ENCODE data around the gene PODXL2. TPM values are rescaled to one million over a fixed set of nuclear protein-coding genes. Genes with fewer than 3 reads are reported as not detected.

The PODXL2 gene
- total RNA-seq, 1 experiment from 2014 or later, result 55.3 TPM

- no peak for DNase-seq (ENCODE audit: low read depth)
These were observed 578 bp upstream of the PODXL2 start for GRCh38 chr3:127628426-127628787.

DNA sequence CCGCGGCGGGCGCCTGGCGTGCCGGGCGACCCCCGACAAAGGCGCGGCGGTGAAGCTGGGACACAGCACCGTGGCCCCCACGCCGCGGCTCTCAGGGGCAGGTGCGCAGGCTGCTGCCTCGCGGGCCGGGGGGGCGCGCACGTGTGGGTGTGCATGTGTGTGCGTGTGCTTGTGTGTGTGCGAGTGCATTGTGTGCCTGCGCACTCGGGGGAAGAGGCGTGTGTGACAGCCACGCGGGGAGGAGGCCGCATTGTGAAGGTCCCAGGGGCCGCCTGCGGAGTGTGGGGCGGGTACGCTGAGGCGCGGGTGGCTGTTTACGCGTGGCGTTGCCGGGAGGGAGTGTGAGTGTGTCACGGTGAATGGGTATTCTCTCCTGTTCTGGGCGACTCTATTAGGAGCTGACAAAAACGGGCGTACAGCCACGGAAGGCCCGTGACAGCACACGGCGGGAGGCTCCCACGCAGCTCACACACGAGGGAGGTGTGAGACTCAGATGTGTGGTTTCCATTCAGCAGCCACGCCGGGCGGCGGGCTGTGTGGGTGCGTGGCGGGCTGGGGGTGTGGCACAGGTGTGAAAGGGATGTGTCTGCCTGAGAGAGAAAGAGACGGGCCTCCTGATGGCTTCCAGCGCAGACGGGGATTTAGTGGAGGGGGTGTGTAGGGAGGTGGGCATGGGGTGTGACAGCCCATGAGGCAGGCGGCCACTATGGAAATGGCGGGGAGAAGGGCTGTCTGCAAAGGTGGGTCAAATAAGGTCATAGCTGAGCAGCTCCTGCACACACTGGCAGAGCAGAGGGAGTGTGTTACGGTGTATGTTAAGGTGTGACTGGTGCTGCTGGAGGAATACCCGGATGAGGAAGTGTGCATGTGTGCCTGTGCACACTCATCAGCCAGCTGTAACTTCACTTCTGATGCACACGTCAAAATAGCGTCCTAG lies 750 bp downstream of the PODXL2 start:
- DNase-seq (ENCODE audit: low read depth), result peak; percentile 31

DNA sequence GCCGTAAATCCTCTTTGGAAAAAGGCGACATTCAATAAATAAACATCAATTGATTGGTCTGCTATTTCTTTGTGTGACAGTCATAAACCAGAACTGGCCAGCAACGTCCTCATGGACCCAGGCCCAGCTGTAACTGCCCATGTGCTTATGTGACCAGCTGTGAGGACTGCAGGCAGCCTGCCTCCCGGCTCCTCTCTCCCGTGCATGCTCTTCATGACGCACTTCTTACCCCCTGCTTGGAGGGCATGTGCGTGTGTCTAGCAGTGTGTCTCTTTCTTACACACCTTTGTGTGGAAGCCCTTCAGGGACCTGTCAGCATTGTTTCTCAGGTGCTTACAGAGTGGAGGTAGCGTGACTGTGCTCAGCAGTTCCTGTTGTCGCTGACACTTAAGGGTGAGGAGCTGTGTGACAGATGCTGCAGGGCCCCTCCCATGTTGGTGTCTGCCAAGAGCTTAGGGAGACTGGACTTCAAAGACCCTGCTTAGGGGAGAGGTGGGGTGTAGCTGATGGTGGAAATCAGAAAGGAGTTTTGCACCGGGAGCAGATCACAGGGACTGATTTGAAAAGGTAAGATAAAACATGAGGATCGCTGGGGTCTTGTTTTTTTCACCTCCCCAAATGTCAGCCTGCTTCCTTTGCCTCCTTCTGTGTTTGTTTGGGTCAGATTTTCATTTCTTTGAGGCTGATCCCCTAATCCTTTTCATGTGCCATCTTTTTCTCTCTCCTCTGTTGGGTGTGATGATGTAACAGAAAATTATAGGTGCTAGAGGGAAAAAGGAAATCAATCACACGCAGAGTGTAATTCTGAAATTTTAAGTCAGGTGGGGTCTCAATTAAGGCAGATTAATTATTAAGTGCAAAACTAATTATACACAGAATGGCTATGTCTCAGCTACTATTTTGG lies 2.1 kb downstream of the PODXL2 start:
- no peak for DNase-seq (ENCODE audit: low read depth)

- no peak for DNase-seq (ENCODE audit: low read depth)
These were observed 3.2 kb downstream of the PODXL2 start for GRCh38 chr3:127632035-127632820.

DNA sequence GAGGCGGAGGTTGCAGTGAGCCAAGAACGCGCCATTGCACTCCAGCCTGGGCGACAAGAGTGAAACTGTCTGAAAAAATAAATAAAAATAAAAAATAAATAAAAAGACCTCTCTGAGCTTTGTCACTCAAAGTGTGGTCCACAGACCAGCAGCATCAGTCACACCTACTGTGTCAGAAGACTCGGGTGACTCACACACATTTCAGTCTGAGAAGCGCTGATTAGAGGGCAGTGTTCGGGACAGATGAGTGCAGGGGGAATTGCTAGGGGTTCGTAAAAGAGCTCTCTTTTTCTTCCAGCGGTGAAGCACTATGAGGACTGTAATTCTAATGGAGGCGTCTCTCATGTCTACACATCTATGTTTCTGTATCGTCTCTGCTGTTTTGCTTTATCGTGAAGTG lies 5.7 kb downstream of the PODXL2 start:
- DNase-seq (ENCODE audit: low read depth), result peak; percentile 36

DNA sequence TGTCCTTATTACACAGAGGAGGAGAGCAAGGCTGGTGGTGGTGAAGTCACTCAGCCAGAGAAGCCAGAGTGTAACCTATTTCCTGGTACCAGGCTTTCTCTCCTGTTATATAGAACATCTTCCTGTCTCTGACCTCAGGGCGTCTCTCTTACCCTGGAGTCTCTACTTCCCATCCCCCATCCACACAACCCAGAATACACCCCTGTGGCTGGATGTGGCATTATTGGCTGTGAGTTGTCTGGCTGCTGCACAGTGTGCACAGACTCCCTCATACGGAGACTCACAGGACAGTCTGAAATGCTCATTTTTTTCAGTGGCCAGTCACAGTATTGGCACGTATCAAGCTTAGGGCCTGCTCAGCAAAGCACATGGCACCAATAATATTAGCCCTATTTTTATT lies 8.6 kb downstream of the PODXL2 start:
- DNase-seq (ENCODE audit: low read depth), result peak; percentile 57

- no peak for DNase-seq (ENCODE audit: low read depth)
These were observed 9.0 kb downstream of the PODXL2 start for GRCh38 chr3:127637971-127638370.

GRCh38 chr3:127639173-127640041 lies 10.4 kb downstream of the PODXL2 start:
- DNase-seq (ENCODE audit: low read depth), result peak; percentile 35

DNA sequence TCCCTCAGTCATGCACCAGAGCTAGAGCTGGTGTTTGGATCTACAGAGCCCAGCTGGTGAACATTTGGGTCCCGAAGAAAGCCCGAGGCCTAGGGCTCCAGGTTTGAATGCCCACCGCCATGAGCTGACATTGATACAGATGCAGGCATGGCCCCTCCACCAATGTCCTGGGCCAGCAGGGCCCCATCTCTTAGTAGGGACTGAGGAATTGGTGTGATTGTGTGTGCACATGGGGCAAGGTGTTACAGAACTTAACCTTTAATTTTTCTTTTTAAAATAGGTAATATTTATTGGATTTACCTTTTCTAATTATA lies 11.0 kb downstream of the PODXL2 start:
- no peak for DNase-seq (ENCODE audit: low read depth)

- no peak for DNase-seq (ENCODE audit: low read depth)
These were observed 15.8 kb downstream of the PODXL2 start for GRCh38 chr3:127644641-127645370.

- no peak for DNase-seq (ENCODE audit: low read depth)
These were observed 16.5 kb downstream of the PODXL2 start for GRCh38 chr3:127645371-127646015.

DNA sequence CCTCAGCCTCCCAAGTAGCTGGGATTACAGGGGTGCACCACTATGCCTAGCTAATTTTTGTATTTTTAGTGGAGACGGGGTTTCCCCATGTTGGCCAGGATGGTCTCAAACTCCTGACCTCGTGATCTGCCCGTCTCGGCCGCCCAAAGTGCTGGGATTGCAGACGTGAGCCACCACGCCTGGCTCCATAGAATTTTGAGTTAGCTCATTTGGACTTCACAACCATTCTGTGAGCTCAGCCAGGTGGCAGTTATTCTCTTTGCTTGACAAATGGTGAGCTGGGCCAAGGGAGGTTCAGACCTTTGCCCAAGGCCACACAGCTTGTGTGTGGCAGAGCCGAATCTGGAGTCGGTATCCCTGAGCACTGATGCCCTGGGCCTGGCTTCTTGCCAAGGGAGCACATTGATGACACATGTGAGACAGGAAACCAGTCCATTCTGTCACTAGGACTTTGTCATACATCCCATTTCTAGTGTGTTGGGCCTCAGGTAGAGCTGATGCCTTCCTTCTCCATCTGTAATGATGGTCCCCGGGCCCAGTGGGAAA lies 17.6 kb downstream of the PODXL2 start:
- no peak for DNase-seq (ENCODE audit: low read depth)

- DNase-seq (ENCODE audit: low read depth), result no peak
These were observed 18.3 kb downstream of the PODXL2 start for GRCh38 chr3:127647166-127647844.

- DNase-seq (ENCODE audit: low read depth), result no peak
These were observed 18.8 kb downstream of the PODXL2 start for GRCh38 chr3:127647845-127648204.

DNA sequence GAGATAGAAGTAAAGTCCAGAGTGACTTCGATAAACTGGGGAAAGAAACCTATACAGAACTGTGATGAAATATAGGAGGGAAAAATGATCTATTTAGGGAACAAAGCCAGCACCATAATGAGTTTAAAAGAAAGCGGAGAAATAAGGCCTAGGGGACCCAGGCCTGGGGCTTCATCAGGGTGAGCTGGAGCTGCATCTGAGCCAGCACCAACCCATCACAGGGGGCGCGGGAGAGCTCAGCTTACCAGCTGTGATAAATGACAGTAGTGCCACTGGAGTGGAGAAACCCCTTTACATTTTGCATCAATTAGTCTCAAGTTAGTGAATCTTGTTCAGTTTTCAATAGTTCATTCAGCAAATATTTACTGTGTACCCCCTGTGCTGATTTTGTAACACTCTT lies 21.3 kb downstream of the PODXL2 start:
- no peak for DNase-seq (ENCODE audit: low read depth)

DNA sequence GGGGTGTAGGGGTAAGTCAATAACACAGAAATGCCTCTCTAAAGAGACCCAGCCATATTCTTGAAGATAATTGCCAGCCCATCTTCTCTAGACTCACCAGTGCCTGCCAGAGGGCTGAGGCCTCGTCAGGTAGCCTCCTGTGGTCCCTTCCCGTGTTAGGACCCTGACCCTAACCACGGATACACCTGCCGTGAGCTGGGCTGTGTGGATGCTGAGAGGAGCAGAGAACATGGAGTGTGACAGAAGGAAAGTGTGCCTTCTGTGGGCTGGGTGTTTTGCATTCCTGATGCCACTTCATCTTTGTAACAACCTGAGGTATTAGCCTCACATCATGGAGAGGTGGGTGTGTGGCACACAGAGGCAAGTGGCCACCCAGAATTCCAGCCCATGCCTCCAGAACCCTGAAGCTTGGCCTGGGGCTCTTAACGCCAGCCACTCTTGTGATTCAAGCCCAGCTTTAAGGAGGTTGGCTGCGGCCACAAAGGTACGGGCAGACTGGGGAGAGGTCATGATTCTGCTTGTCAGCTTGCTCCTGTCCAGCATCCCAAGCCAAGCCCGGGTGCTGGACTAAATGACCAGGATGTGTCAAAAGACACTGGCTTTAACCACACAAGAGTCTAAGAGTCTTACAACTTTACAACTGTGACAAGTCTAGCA lies 22.7 kb downstream of the PODXL2 start:
- no peak for DNase-seq (ENCODE audit: low read depth)

GRCh38 chr3:127652246-127652995 lies 23.4 kb downstream of the PODXL2 start:
- DNase-seq (ENCODE audit: low read depth), result peak; percentile 63

DNA sequence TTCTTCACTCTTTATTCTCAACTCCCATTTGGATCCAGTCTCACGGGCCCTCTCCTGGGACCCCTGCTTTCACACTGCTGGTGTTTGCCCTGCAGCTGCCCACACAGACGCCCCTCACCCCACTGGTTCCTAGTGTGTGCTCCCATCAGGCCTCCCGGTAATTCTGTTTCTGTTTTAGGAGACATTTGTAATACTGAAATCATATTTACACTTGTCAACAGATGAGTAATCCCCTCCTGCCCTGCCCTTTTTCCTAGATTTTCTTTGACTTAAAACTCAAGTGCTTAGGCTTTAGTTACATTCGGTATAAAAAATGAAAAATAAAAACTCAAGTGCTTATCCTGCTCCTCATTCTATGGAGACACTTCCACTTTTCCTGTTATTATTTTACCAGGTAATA lies 25.4 kb downstream of the PODXL2 start:
- DNase-seq (ENCODE audit: low read depth), result no peak
